ENCODE data around the gene CORIN. TPM values are rescaled to one million over a fixed set of nuclear protein-coding genes. Genes with fewer than 3 reads are reported as not detected.

CORIN gene
- total RNA-seq, 1 experiment from 2014 or later, result 3.5 TPM

- no TSS peak for BruUV-seq (replicated peaks)
- no peaks in the 10 kb centered on the region for H3K36me3 ChIP-seq (ENCODE audit: control insufficient read depth in 1 of 2, insufficient read depth in 2 of 2, low read length in 2 of 2)
- H4K20me1 ChIP-seq (ENCODE audit: insufficient read depth), result no peaks in the 10 kb centered on the region
- RAD21 ChIA-PET (ENCODE audit: low non-redundant PET in 1 of 2, low total read pairs in 2 of 2, uncharacterized antibody in 2 of 2, unreplicated experiment in 2 of 2), result no interaction called here
- intact Hi-C loops (cut with micrococcal nuclease), result no loop called here
- H3K27ac ChIP-seq (ENCODE audit: low read depth, low read length), result no peak overlapping the region
- no peaks in the 10 kb centered on the region for H3K9me3 ChIP-seq (ENCODE audit: control insufficient read depth in 1 of 2, insufficient read depth in 1 of 2, low read depth in 1 of 2, low read length in 2 of 2)
- DNase-seq (ENCODE audit: low read depth, low spot score) (no peak), ATAC-seq (no peak)
- CTCF ChIA-PET, result no interaction called here
- no peak overlapping the region for H3K4me3 ChIP-seq (replicated peaks in 1 of 2; ENCODE audit: low read depth in 1 of 2, low read length in 2 of 2)
- POLR2A ChIA-PET, result no interaction called here
- no peaks in the 10 kb centered on the region for H3K4me1 ChIP-seq (ENCODE audit: control insufficient read depth in 1 of 2, insufficient read depth in 2 of 2, low read length in 2 of 2)
- TF ChIP-seq SP1 (IDR thresholded peaks at IDR 0.05; ENCODE audit: low read depth), result no peak
- TF ChIP-seq RAD21 (IDR thresholded peaks at IDR 0.05; ENCODE audit: low read depth), result no peak
- no peak for TF ChIP-seq EGR1 (IDR thresholded peaks at IDR 0.05; ENCODE audit: low read depth)
- no peak overlapping the region for H2AFZ ChIP-seq (ENCODE audit: low read depth, low read length, poor library complexity, severe bottlenecking)
- H3K9ac ChIP-seq (ENCODE audit: low read length), result no peak overlapping the region
- H3K4me2 ChIP-seq (ENCODE audit: low read length), result no peak overlapping the region
- H3K9me2 ChIP-seq (ENCODE audit: insufficient read depth), result no peaks in the 10 kb centered on the region
- H3K27me3 ChIP-seq (ENCODE audit: insufficient read depth, low read length), result no peaks in the 10 kb centered on the region
- H3K79me2 ChIP-seq (ENCODE audit: insufficient read depth, low read length), result no peaks in the 10 kb centered on the region
Measured at GRCh38 chr4:47690611-47691010, 147.3 kb downstream of the CORIN start.

GRCh38 chr4:47686294-47686872, 151.5 kb downstream of the CORIN start:
- H3K4me2 ChIP-seq (ENCODE audit: low read length), result no peak overlapping the region
- H3K9me3 ChIP-seq (ENCODE audit: control insufficient read depth in 1 of 2, insufficient read depth in 1 of 2, low read depth in 1 of 2, low read length in 2 of 2), result no peaks in the 10 kb centered on the region
- intact Hi-C loops (cut with micrococcal nuclease), result loop anchor here (5.0 kb wide), 2 partner anchors 246 to 401 kb away; no protein-coding TSS in a partner anchor
- TF ChIP-seq YY1 (IDR thresholded peaks at IDR 0.05; ENCODE audit: extremely low read depth, insufficient replicate concordance, low read depth, low read length) (no peak), SIN3A (IDR thresholded peaks at IDR 0.05; ENCODE audit: low read depth) (no peak), SP1 (IDR thresholded peaks at IDR 0.05; ENCODE audit: low read depth) (no peak), EZH2phosphoT487 (IDR thresholded peaks at IDR 0.05; ENCODE audit: borderline replicate concordance) (no peak), ZFX (IDR thresholded peaks at IDR 0.05) (no peak), EZH2 (IDR thresholded peaks at IDR 0.05) (no peak), MAX (IDR thresholded peaks at IDR 0.05) (no peak; the same call in 1 of the 2 replicates), CEBPB (IDR thresholded peaks at IDR 0.05; ENCODE audit: low read depth) (no peak), POLR2AphosphoS5 (IDR thresholded peaks at IDR 0.05; ENCODE audit: low read depth, low read length) (no peak), RAD21 (IDR thresholded peaks at IDR 0.05; ENCODE audit: low read depth) (peak; percentile 68), ZNF274 (IDR thresholded peaks at IDR 0.05; ENCODE audit: low read depth, low read length) (no peak), TCF7L2 (IDR thresholded peaks at IDR 0.05; ENCODE audit: borderline replicate concordance, extremely low read depth, insufficient read depth, insufficient read length) (no peak), ATF3 (IDR thresholded peaks at IDR 0.05) (no peak), CTCF (IDR thresholded peaks at IDR 0.05 in 2 of 3, conservative IDR thresholded peaks at IDR 0.05 in 1 of 3; ENCODE audit: borderline replicate concordance in 1 of 3, insufficient read depth in 1 of 3, low read depth in 2 of 3, low read length in 2 of 3) (peak; percentile 60 to 97 (median 85)), ELF1 (IDR thresholded peaks at IDR 0.05; ENCODE audit: borderline replicate concordance, low read depth) (no peak)
- no peak overlapping the region for H3K9ac ChIP-seq (ENCODE audit: low read length)
- H3K4me3 ChIP-seq (replicated peaks in 1 of 2; ENCODE audit: low read depth in 1 of 2, low read length in 2 of 2), result no peak overlapping the region
- H4K20me1 ChIP-seq (ENCODE audit: insufficient read depth), result no peaks in the 10 kb centered on the region
- H3K36me3 ChIP-seq (ENCODE audit: control insufficient read depth in 1 of 2, insufficient read depth in 2 of 2, low read length in 2 of 2), result no peaks in the 10 kb centered on the region
- ChIA-PET POLR2A (no interaction called here), CTCF (interaction anchor here (1.4 to 1.8 kb wide), 2 partner anchors 10 to 18 kb away, joined by 3 to 6 read pairs; no protein-coding TSS in a partner anchor), RAD21 (ENCODE audit: low non-redundant PET in 1 of 2, low total read pairs in 2 of 2, uncharacterized antibody in 2 of 2, unreplicated experiment in 2 of 2) (no interaction called here)
- H3K4me1 ChIP-seq (ENCODE audit: control insufficient read depth in 1 of 2, insufficient read depth in 2 of 2, low read length in 2 of 2), result no peaks in the 10 kb centered on the region
- H2AFZ ChIP-seq (ENCODE audit: low read depth, low read length, poor library complexity, severe bottlenecking), result no peak overlapping the region
- peak; percentile 43 for DNase-seq (ENCODE audit: low read depth, low spot score)
- H3K27me3 ChIP-seq (ENCODE audit: insufficient read depth, low read length), result no peaks in the 10 kb centered on the region
- no peak overlapping the region for H3K27ac ChIP-seq (ENCODE audit: low read depth, low read length)
- peak; percentile 91 for ATAC-seq
- no peaks in the 10 kb centered on the region for H3K9me2 ChIP-seq (ENCODE audit: insufficient read depth)
- BruUV-seq (replicated peaks), result no TSS peak
- H3K79me2 ChIP-seq (ENCODE audit: insufficient read depth, low read length), result no peaks in the 10 kb centered on the region

Measured in HCT116 (cell line).